HG02678 (cell line): ENCODE data around the gene MCOLN1.

Source experiments
- ATAC-seq: cut with Tn5 transposase; IDR thresholded peaks from one replicate; pipeline ENCODE4 v1.9.1; 2021; ENCODE audit warnings: mild to moderate bottlenecking, moderate library complexity; ENCODE audit not compliant: unreplicated experiment

MCOLN1 gene

GRCh38 chr19:7502552-7502951 lies 19.9 kb upstream of the MCOLN1 start:
- no peak for ATAC-seq

- ATAC-seq = no peak
Measured at GRCh38 chr19:7504684-7505083, 17.7 kb upstream of the MCOLN1 start.

DNA sequence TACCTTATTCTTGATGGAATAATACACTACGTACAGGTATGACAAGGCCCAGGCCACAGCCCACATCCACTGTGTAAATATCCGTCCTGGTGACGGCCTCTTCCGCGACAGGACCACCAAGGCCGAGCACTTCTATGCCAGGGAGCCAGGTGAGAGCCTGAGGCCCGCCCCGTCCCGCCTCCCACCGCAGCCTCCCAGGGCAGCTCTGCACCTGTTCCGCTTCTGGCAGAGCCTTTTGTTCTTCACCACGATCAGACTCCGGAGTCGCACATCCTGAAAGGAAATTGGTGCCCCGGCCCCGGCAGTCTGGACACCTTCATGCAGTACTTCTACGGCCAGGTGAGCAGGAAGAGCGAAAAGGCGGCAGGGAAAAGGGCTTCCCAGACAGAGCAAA lies 17.1 kb upstream of the MCOLN1 start:
- no peak for ATAC-seq

GRCh38 chr19:7505682-7506384 lies 16.6 kb upstream of the MCOLN1 start:
- ATAC-seq = no peak

GRCh38 chr19:7506385-7507328 lies 15.8 kb upstream of the MCOLN1 start:
- no peak for ATAC-seq

GRCh38 chr19:7507884-7508283 lies 14.5 kb upstream of the MCOLN1 start:
- no peak for ATAC-seq

GRCh38 chr19:7509625-7510024 lies 12.8 kb upstream of the MCOLN1 start:
- ATAC-seq = no peak

- ATAC-seq = no peak
Measured at GRCh38 chr19:7512400-7512851, 10.0 kb upstream of the MCOLN1 start.

DNA sequence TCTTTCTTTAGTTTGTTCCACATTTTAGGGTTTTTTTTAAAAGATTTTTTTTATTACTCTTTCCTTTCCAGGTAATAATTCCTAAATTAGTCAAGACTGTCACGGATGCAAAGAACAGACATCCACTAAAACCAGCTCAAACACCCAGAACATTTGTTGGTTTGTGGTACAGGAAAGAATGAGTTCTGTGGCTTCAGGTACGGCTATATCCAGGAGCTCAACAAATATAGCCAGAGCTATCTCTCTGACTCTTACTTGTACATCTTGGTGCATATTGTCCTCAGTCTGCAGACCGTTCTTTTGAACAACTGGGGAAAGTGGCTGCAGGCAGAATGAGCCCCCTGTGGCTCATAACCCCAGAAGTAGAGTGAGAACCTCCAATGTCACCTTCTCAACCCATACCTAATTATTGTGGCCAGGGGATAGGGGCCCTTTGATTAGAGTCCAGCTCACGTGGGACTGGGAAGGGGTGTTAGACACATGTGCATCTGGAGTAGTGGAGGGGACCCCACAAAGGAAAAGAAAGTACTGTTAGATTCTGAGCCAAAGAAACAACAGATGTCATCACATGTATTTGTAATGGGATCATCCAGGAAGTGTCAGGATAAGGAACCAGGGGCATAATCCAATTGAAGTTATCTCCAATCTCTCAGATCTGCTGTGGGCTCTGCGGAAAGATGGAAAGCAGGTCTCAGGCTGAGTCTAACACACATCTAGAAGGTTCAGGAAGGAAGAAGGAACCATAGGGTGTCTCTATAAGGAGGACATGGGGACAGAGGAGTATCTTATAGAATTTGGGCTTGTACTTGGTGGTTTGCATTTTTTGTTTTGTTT lies 8.4 kb upstream of the MCOLN1 start:
- ATAC-seq = no peak

- no peak for ATAC-seq
Measured at GRCh38 chr19:7515110-7515644, 7.2 kb upstream of the MCOLN1 start.

GRCh38 chr19:7515645-7516151 lies 6.7 kb upstream of the MCOLN1 start, which contains the start of gene ZNF358:
TSS of gene ZNF358 (plus strand) at chr19:7516103. CDS start at chr19:7519243, 3,140 bp downstream.
- ATAC-seq = no peak

DNA sequence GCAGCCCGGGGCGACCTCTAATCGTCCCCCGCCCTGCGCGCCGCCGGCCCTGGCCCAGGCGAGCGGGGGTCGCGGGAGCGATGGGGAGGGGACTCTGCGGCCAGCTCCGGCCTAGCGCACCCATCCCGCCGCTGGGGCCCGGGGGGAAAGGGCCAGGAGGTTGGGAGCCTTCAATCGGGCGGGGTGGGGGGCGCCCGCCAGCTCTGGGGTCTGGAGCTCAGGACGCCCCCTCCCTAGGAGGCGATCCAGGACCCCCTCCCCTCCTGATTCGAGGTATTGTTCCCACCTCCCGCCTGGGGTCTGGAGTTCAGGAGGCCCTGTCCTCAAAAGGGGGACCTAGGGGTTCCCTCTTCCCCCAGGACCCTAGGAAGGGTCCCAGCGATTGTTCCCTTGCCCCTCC lies 6.1 kb upstream of the MCOLN1 start:
- no peak for ATAC-seq

- no peak for ATAC-seq
Measured at GRCh38 chr19:7516878-7517277, 5.5 kb upstream of the MCOLN1 start.

GRCh38 chr19:7519361-7520130 lies 2.9 kb upstream of the MCOLN1 start:
- no peak for ATAC-seq

DNA sequence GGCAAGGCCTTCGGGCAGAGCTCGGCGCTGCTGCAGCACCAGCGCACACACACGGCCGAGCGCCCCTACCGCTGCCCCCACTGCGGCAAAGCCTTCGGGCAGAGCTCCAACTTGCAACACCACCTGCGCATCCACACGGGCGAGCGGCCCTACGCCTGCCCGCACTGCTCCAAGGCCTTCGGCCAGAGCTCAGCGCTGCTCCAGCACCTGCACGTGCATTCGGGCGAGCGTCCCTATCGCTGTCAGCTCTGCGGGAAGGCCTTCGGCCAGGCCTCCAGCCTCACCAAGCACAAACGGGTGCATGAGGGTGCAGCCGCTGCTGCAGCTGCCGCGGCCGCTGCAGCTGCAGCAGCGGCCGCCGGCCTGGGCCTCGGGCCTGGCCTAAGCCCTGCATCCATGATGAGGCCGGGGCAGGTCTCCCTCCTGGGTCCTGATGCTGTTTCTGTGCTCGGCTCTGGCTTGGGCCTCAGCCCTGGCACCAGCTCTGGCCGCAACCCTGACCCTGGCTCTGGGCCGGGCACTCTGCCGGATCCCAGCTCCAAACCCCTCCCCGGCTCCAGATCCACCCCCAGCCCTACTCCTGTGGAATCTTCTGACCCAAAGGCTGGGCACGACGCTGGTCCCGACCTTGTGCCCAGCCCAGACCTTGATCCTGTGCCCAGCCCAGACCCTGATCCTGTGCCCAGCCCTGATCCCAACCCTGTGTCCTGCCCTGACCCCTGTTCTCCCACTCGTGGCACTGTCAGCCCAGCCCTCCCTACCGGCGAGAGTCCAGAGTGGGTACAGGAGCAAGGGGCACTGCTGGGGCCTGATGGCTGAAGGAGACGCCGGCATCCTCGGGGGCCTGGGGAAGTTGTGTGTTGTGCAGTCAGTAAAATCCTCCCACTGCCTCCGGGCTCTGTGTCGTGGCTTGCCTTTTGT lies 2.0 kb upstream of the MCOLN1 start:
- ATAC-seq = no peak

DNA sequence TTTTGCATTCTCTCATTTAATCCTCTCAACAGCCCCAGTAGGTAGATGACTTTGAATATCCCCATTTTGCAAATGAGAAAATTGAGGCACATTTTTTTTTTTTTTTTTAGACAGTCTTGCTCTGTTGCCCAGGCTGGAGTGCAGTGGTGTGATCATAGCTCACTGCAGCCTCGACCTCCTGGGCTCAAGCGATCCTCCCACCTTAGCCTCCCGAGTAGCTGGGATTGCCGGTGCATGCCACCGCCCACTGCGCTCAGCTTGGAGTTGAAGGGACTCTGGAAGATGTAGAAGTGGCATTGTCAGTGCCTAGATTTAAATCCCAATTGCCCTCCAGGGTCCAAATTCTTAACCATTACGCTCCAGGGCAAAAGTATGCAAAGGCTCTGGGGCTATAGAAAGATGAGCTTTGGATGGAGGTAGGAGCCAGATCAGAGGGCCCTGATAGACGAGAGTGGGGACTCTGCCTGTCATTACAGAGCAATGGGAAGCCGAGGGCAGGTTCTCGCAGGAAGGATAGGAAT lies 813 bp upstream of the MCOLN1 start:
- ATAC-seq = no peak

DNA sequence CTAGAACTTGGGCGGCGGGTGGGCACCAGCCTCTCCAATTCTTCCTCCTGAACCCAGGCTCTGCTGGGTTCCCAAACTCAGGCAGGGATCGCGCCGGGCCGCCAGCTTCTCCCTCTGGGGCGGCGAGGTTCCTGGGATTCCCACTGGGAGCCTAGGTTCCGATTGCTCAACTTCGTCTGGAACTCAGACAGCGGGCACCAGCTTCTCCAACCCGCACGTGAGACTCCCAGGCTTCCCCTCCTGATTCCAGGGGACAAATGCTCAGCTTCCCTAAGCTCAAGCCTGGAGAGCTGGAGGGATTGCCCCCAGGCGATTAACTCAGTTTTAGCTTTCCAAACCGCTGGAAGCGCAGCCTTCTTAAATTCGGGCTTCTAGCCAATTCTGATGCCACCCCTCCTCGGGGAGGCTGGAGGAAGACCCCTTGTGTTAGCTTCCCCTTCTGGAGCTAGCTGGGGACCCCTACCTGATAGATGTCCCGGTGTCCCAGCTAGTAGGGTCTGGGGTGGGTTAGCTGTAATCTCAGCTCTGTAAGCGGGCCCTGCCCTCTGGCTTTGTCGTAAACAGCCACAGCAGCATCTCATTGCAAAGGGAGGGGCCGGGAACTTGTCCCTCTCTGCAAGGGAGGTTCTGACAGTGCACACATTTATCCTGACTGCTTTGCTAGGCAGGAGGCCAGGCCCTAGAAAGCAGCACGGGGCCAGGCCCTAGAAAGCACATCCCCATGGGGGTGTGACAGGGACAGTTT lies 671 bp downstream of the MCOLN1 start:
- ATAC-seq = no peak

- no peak for ATAC-seq
Measured at GRCh38 chr19:7524523-7524922, 2.1 kb downstream of the MCOLN1 start.
